SK-N-SH treated with all-trans-retinoic acid at 6 μM for 48 hours (cell line): ENCODE results near the gene CCR4.

Experiments used
- ARNTL ChIP-seq: fragments of 450-650 bp; formaldehyde crosslinking; IDR thresholded peaks from 2 replicates; pipeline ENCODE4 v1.5.0; 2020; ENCODE audit warnings: low read depth, mild to moderate bottlenecking, moderate library complexity, borderline replicate concordance
- ESRRG ChIP-seq: fragments of 250-450 bp; sonication (Bioruptor Pico); IDR thresholded peaks from 2 replicates; pipeline ENCODE4 v1.6.1; 2021; ENCODE audit warnings: mild to moderate bottlenecking
- ISL1 ChIP-seq: fragments of 250-450 bp; sonication (Bioruptor Pico); IDR thresholded peaks from 2 replicates; pipeline ENCODE4 v2.1.2; 2022; ENCODE audit warnings: mild to moderate bottlenecking, moderate library complexity
- RARB ChIP-seq: fragments of 250-450 bp; sonication (Bioruptor Pico); IDR thresholded peaks from 2 replicates; pipeline ENCODE4 v1.8.0; 2021; ENCODE audit warnings: mild to moderate bottlenecking, moderate library complexity
- SNAI2 ChIP-seq: fragments of 250-450 bp; sonication (Bioruptor Pico); IDR thresholded peaks from 2 replicates; pipeline ENCODE4 v1.5.0; 2020; ENCODE audit warnings: mild to moderate bottlenecking, moderate library complexity
- TOX ChIP-seq: fragments of 250-450 bp; sonication (Bioruptor Pico); IDR thresholded peaks from 2 replicates; pipeline ENCODE4 v1.8.0; 2021; ENCODE audit warnings: mild to moderate bottlenecking, moderate library complexity, borderline replicate concordance
- ZFP3 ChIP-seq: fragments of 250-450 bp; sonication (Bioruptor Pico); IDR thresholded peaks from 2 replicates; pipeline ENCODE4 v1.5.0; 2020; ENCODE audit warnings: mild to moderate bottlenecking, moderate library complexity
- ZFP30 ChIP-seq: fragments of 450-650 bp; formaldehyde crosslinking; IDR thresholded peaks from 2 replicates; pipeline ENCODE4 v1.5.0; 2022; ENCODE audit warnings: mild to moderate bottlenecking, moderate library complexity
- ZNF70 ChIP-seq: fragments of 450-650 bp; formaldehyde crosslinking; IDR thresholded peaks from 2 replicates; pipeline ENCODE4 v1.5.0; 2020; ENCODE audit warnings: mild to moderate bottlenecking, moderate library complexity
- ZNF8 ChIP-seq: fragments of 450-650 bp; formaldehyde crosslinking; IDR thresholded peaks from 2 replicates; pipeline ENCODE4 v1.5.0; 2020; ENCODE audit warnings: mild to moderate bottlenecking, moderate library complexity
- TF ChIP-seq, protein P1 (sequence below): fragments of 250-450 bp; sonication (Bioruptor Pico); IDR thresholded peaks from 2 replicates; pipeline ENCODE4 v1.8.0; 2020; ENCODE audit warnings: mild to moderate bottlenecking, moderate library complexity, borderline replicate concordance
- TF ChIP-seq, protein P2 (sequence below): fragments of 250-450 bp; sonication (Bioruptor Pico); IDR thresholded peaks from 2 replicates; pipeline ENCODE4 v1.5.1; 2020; ENCODE audit warnings: low read depth, mild to moderate bottlenecking, moderate library complexity

DNA sequence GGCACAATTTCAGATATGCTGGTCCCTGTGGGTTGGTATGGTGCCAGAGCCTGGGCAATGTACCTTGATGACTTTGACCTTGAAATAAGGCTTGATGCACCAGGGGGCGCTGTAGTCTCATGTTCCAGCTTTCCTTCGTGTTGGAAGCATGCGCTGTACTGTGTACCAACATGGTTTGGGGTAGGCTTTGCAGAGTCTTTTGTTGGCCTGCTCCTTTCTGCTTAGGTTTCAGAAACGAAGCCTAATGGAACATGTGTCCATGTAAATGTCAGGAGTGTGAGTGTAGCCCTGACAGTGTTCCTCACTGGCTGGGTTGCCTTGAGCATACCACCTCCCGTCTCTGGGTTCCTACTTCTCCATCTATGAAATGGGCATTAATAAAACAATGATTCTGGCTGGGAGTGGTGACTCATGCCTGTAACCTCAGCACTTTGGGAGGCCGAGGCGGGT, 3.6 kb upstream of the CCR4 start:
- TF ChIP-seq RARB (no peak), ZFP3 (CRISPR knock-in tag) (no peak), ISL1 (CRISPR knock-in tag) (no peak), ZNF70 (CRISPR knock-in tag) (no peak), TOX (no peak), ZFP30 (CRISPR knock-in tag) (no peak), ZNF8 (no peak), ARNTL (CRISPR knock-in tag) (no peak), SNAI2 (CRISPR knock-in tag) (no peak), ESRRG (CRISPR knock-in tag) (no peak)
- TF ChIP-seq, protein P1, sequence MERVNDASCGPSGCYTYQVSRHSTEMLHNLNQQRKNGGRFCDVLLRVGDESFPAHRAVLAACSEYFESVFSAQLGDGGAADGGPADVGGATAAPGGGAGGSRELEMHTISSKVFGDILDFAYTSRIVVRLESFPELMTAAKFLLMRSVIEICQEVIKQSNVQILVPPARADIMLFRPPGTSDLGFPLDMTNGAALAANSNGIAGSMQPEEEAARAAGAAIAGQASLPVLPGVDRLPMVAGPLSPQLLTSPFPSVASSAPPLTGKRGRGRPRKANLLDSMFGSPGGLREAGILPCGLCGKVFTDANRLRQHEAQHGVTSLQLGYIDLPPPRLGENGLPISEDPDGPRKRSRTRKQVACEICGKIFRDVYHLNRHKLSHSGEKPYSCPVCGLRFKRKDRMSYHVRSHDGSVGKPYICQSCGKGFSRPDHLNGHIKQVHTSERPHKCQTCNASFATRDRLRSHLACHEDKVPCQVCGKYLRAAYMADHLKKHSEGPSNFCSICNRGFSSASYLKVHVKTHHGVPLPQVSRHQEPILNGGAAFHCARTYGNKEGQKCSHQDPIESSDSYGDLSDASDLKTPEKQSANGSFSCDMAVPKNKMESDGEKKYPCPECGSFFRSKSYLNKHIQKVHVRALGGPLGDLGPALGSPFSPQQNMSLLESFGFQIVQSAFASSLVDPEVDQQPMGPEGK (CRISPR knock-in tag): no peak
- TF ChIP-seq, protein P2, sequence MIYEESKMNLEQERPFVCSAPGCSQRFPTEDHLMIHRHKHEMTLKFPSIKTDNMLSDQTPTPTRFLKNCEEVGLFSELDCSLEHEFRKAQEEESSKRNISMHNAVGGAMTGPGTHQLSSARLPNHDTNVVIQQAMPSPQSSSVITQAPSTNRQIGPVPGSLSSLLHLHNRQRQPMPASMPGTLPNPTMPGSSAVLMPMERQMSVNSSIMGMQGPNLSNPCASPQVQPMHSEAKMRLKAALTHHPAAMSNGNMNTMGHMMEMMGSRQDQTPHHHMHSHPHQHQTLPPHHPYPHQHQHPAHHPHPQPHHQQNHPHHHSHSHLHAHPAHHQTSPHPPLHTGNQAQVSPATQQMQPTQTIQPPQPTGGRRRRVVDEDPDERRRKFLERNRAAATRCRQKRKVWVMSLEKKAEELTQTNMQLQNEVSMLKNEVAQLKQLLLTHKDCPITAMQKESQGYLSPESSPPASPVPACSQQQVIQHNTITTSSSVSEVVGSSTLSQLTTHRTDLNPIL: no peak
